GM12878 (cell line): ENCODE results near the gene GLT8D2. TPM values are rescaled to one million over a fixed set of nuclear protein-coding genes. Genes with fewer than 3 reads are reported as not detected.

Experiments
- ATAC-seq: fragments of 200-7000 bp; cut with Tn5 transposase; 3 replicates; pipeline ENCODE4 v1.9.1; 2020; ENCODE audit warnings: mild to moderate bottlenecking, moderate library complexity
- BruUV-seq: library from RNA; stranded (reverse); fragments of 400-500 nt; replicated peaks from 2 replicates; lab custom pipeline; 2021; lab: Mats Ljungman, UMichigan
- CTCF ChIA-PET: fragments of 300-600 bp; sonication (Branson Sonifier 250); formaldehyde crosslinking; extraction: SDS; loops from one replicate; lab custom pipeline; 2021; ENCODE audit warnings: inconsistent platforms; lab: Yijun Ruan, JAX
- POLR2A ChIA-PET: fragments of 350-600 bp; formaldehyde crosslinking; extraction: SDS; loops from one replicate; lab custom pipeline; 2021; ENCODE audit warnings: inconsistent platforms; lab: Charles Lee
- RAD21 ChIA-PET: fragments of 300-600 bp; sonication (Branson Sonifier 250); formaldehyde crosslinking; loops from one replicate; lab custom pipeline; 2023; ENCODE audit warnings: antibody characterized with exemption; ENCODE audit not compliant: unreplicated experiment; lab: Charles Lee
- SMC1A ChIA-PET: fragments of 300-600 bp; sonication (Branson Sonifier 250); formaldehyde crosslinking; loops from one replicate; lab custom pipeline; 2023; ENCODE audit not compliant: unreplicated experiment, uncharacterized antibody; lab: Charles Lee
- DNase-seq: peaks from one replicate; pipeline ENCODE4 v3.0.0-alpha.2; 2011; ENCODE audit warnings: low read depth, low spot score
- FAIRE-seq: peaks from 3 replicates; lab custom pipeline; 2011; peaks lifted over from hg19 to GRCh38; lab: Jason Lieb, UNC
- H2AFZ ChIP-seq: 2 replicates; pipeline ENCODE4 v1.6.0; 2011; ENCODE audit warnings: low read depth, low read length, control low read depth; ENCODE audit not compliant: control insufficient read depth
- H3K27ac ChIP-seq: 2 replicates; pipeline ENCODE4 v1.5.1; 2011; ENCODE audit warnings: control low read depth; ENCODE audit not compliant: control insufficient read depth, insufficient read depth
- H3K27me3 ChIP-seq, 2 experiments: replicated peaks in 1 of 2; 2 replicates each; pipeline versions ENCODE4 v1.6.0 to v1.6.1; 2011; ENCODE audit warnings: low read length in 1 of 2; ENCODE audit not compliant: control insufficient read depth in 2 of 2, insufficient read depth in 2 of 2
- H3K36me3 ChIP-seq, 2 experiments: 2 replicates each; pipeline ENCODE4 v1.5.1; 2011; ENCODE audit warnings: low read length in 1 of 2; ENCODE audit not compliant: control insufficient read depth in 2 of 2, insufficient read depth in 2 of 2
- H3K4me1 ChIP-seq: 2 replicates; pipeline ENCODE4 v1.6.1; 2011; ENCODE audit warnings: mild to moderate bottlenecking, low read length, moderate library complexity, mixed read lengths; ENCODE audit not compliant: control insufficient read depth, insufficient read depth
- H3K4me2 ChIP-seq: 2 replicates; pipeline ENCODE4 v1.6.0; 2011; ENCODE audit warnings: control low read depth; ENCODE audit not compliant: control insufficient read depth, insufficient read depth
- H3K4me3 ChIP-seq: fragments of 200-600 bp; sonication (generic); 2 replicates; pipeline ENCODE4 v1.5.1; 2016
- H3K79me2 ChIP-seq: 2 replicates; pipeline ENCODE4 v1.6.0; 2011; ENCODE audit warnings: low read length; ENCODE audit not compliant: control insufficient read depth, insufficient read depth
- H3K9ac ChIP-seq: 2 replicates; pipeline ENCODE4 v1.8.0; 2011; ENCODE audit warnings: low read length, control low read depth, mixed read lengths; ENCODE audit not compliant: control insufficient read depth, insufficient read depth
- H3K9me3 ChIP-seq: replicated peaks from 3 replicates; pipeline ENCODE4 v1.5.1; 2011; ENCODE audit warnings: mild to moderate bottlenecking, low read length; ENCODE audit not compliant: control insufficient read depth, insufficient read depth
- H4K20me1 ChIP-seq: 2 replicates; pipeline ENCODE4 v1.6.0; 2011; ENCODE audit not compliant: control insufficient read depth, insufficient read depth
- CREB1 ChIP-seq: IDR thresholded peaks from 2 replicates; pipeline ENCODE4 v1.6.1; 2012; ENCODE audit warnings: low read depth, mild to moderate bottlenecking, inconsistent platforms
- E4F1 ChIP-seq: fragments of 450-650 bp; IDR thresholded peaks from 2 replicates; pipeline ENCODE4 v1.6.1; 2018; ENCODE audit warnings: borderline replicate concordance, mild to moderate bottlenecking; ENCODE audit not compliant: partially characterized antibody
- ELK1 ChIP-seq: IDR thresholded peaks from 2 replicates; pipeline ENCODE4 v1.6.1; 2012; ENCODE audit warnings: low read depth, low read length, improper control_type of control experiment
- ETV6 ChIP-seq, 2 experiments: fragments of 450-650 bp in 1 of 2; IDR thresholded peaks in 1 of 2; conservative IDR thresholded peaks in 1 of 2; 2 replicates each; pipeline ENCODE4 v1.6.1; 2014; ENCODE audit warnings: antibody characterized with exemption in 1 of 2, borderline replicate concordance in 1 of 2, low read depth in 1 of 2, mild to moderate bottlenecking in 1 of 2, moderate library complexity in 1 of 2
- HDAC2 ChIP-seq: fragments of 200-600 bp; sonication (generic); IDR thresholded peaks from 2 replicates; pipeline ENCODE4 v1.6.1; 2017
- NFYB ChIP-seq: IDR thresholded peaks from 2 replicates; pipeline ENCODE4 v1.6.1; 2011; ENCODE audit warnings: low read depth, mild to moderate bottlenecking, low read length, improper control_type of control experiment, moderate library complexity; ENCODE audit not compliant: insufficient read depth
- NRF1 ChIP-seq: conservative IDR thresholded peaks from 2 replicates; pipeline ENCODE4 v1.6.1; 2011; ENCODE audit warnings: mild to moderate bottlenecking, low read depth, low read length, improper control_type of control experiment
- PAX5 ChIP-seq: IDR thresholded peaks from 2 replicates; pipeline ENCODE4 v1.6.1; 2011; ENCODE audit warnings: low read depth, low read length, borderline replicate concordance
- PKNOX1 ChIP-seq: fragments of 450-650 bp; IDR thresholded peaks from 2 replicates; pipeline ENCODE4 v1.6.1; 2016; ENCODE audit warnings: mild to moderate bottlenecking
- SIN3A ChIP-seq: IDR thresholded peaks from 2 replicates; pipeline ENCODE4 v1.6.1; 2012; ENCODE audit warnings: low read depth, low read length, improper control_type of control experiment
- SRF ChIP-seq, 2 experiments: IDR thresholded peaks; 2 replicates each; pipeline ENCODE4 v1.6.1; 2011; ENCODE audit warnings: low read depth in 2 of 2, low read length in 2 of 2, mild to moderate bottlenecking in 1 of 2, moderate library complexity in 1 of 2
- WGBS: methylation state at CpG from one replicate; pipeline ENCODE4 v1.1.6; 2016; ENCODE audit warnings: low lambda C conversion rate; ENCODE audit not compliant: insufficient replicate concordance, insufficient coverage; ENCODE audit errors: missing lambda C conversion rate; 5-methylcytosine and 5-hydroxymethylcytosine counted together
- in situ Hi-C: fragments of 300-500 bp; cut with MboI; formaldehyde crosslinking; loops from 9 replicates; pipeline ENCODE4 v1.14.3; 2018; ENCODE audit warnings: mixed read lengths
- intact Hi-C: fragments of 100-400 bp; cut with micrococcal nuclease; formaldehyde crosslinking; loops from one replicate; pipeline ENCODE4 v1.14.2; 2022; ENCODE audit not compliant: unreplicated experiment
- polyA plus RNA-seq, 11 experiments: library from polyadenylated mRNA; depleted of rRNA in 4 of 11; unstranded in 6 of 11; stranded (reverse) in 5 of 11; fragments of >200 nt; fragmentation: Nextera tagmentation in 4 of 11; fragmentation: Illumina TruSeq in 1 of 11; extraction: Ambion mirVana in 4 of 11; extraction: Trizol in 1 of 11; gene quantifications; 1 replicate in 1 of 11; 2 replicates in 10 of 11; pipeline versions ENCODE4 v1.2.1 to v1.2.3, GENCODE V29; 2011 to 2016; ENCODE audit warnings: inconsistent platforms in 2 of 11, missing spikeins in 2 of 11, low read depth in 1 of 11
- total RNA-seq, 4 experiments: library from RNA; depleted of rRNA in 3 of 4; stranded (reverse); fragments of >200 nt in 3 of 4; fragmentation: Illumina TruSeq in 1 of 4; extraction: Trizol in 1 of 4; gene quantifications; 2 replicates each; pipeline versions ENCODE4 v1.2.1 to v1.2.3, GENCODE V29; 2013 to 2021

Gene GLT8D2
- total and polyA plus RNA-seq, 10 of the 15 experiments (the other 5 are each of a cell fraction or from before 2014, with no cell fraction given): 0.06 to 0.80 (median 0.37) TPM; not detected in 1

GRCh38 chr12:104091136-104091535, 41.1 kb upstream of the GLT8D2 start:
- H2AFZ ChIP-seq: no peak overlapping the region
- H3K27ac ChIP-seq: no peak overlapping the region
- RAD21 ChIA-PET: no interaction called here
- H3K36me3 ChIP-seq: peaks cover 0 to 5% of the 10 kb centered on the region in 2 experiments; a peak in 1 of 4 replicates
- ATAC-seq: no peak
- POLR2A ChIA-PET: no interaction called here
- no peak for FAIRE-seq
- SMC1A ChIA-PET: interaction anchor here (0.6 to 1.6 kb wide), 5 partner anchors 9 to 53 kb away, joined by 3 to 6 read pairs (median 4); no protein-coding TSS in a partner anchor
- H3K27me3 ChIP-seq: no peaks in the 10 kb centered on the region
- no peak for DNase-seq
- no peaks in the 10 kb centered on the region for H3K9me3 ChIP-seq
- no peak overlapping the region for H3K4me3 ChIP-seq
- no TSS peak for BruUV-seq
- CTCF ChIA-PET: interaction anchor here (1.3 to 2.9 kb wide), 2 partner anchors 18 to 49 kb away, joined by 3 to 13 read pairs; no protein-coding TSS in a partner anchor
- H4K20me1 ChIP-seq: no peaks in the 10 kb centered on the region
- no peaks in the 10 kb centered on the region for H3K79me2 ChIP-seq
- 99% methylated on average over 4 of the region's 4 CpGs for WGBS
- TF ChIP-seq HDAC2: no peak
- no peak for TF ChIP-seq E4F1
- TF ChIP-seq CREB1: no peak
- no peak for TF ChIP-seq ELK1
- TF ChIP-seq PKNOX1: no peak
- TF ChIP-seq ETV6 (conservative IDR thresholded peaks at IDR 0.05 in 1 of 2, IDR thresholded peaks at IDR 0.05 in 1 of 2; ENCODE audit: borderline replicate concordance in 1 of 2, low read depth in 1 of 2): no peak
- TF ChIP-seq PAX5: no peak
- no peak for TF ChIP-seq SIN3A
- TF ChIP-seq SRF (IDR thresholded peaks at IDR 0.05; ENCODE audit: low read depth in 2 of 2, low read length in 2 of 2): no peak
- TF ChIP-seq NRF1: no peak
- TF ChIP-seq NFYB: no peak
- no peak overlapping the region for H3K4me2 ChIP-seq
- in situ Hi-C loops (no loop called here), intact Hi-C loops (no loop called here)
- H3K9ac ChIP-seq: no peak overlapping the region
- no peaks in the 10 kb centered on the region for H3K4me1 ChIP-seq
